Prostate gland (tissue), 2 donors: ENCODE measurements around the gene PLA2G4C. TPM values are rescaled to one million over a fixed set of nuclear protein-coding genes. Genes with fewer than 3 reads are reported as not detected.

Experiments used
- DNase-seq: peaks from one replicate; pipeline ENCODE4 v3.0.0-alpha.2; 2019; ENCODE audit warnings: low spot score
- H3K27ac ChIP-seq, 2 donors: fragments of 200-600 bp; sonication (generic); 2 replicates each; pipeline ENCODE4 v1.5.1; 2017 to 2019
- H3K27me3 ChIP-seq: fragments of 200-600 bp; sonication (generic); replicated peaks from 2 replicates; pipeline ENCODE4 v1.5.1; 2019; ENCODE audit not compliant: insufficient read depth
- H3K36me3 ChIP-seq, 2 donors: fragments of 200-600 bp; sonication (generic); 1 replicate in 1 of 2; 2 replicates in 1 of 2; pipeline versions ENCODE4 v1.5.1 to v1.8.1; 2017 to 2019
- H3K4me1 ChIP-seq: fragments of 200-600 bp; sonication (generic); replicated peaks from 2 replicates; pipeline ENCODE4 v1.5.1; 2019
- H3K4me3 ChIP-seq, 2 donors: fragments of 200-600 bp; sonication (generic); 2 replicates each; pipeline ENCODE4 v1.5.1; 2017 to 2019
- H3K9me3 ChIP-seq: fragments of 200-600 bp; sonication (generic); 2 replicates; pipeline ENCODE4 v1.5.1; 2017
- POLR2A ChIP-seq: fragments of 450-650 bp; IDR thresholded peaks from one replicate; pipeline ENCODE4 v1.6.1; 2016; ENCODE audit warnings: antibody characterized with exemption, mild to moderate bottlenecking
- POLR2AphosphoS5 ChIP-seq: sonication (generic); formaldehyde crosslinking; IDR thresholded peaks from one replicate; pipeline ENCODE4 v1.6.1; 2017; ENCODE audit warnings: antibody characterized with exemption
- WGBS: methylation state at CpG from one replicate; pipeline ENCODE4 v1.1.5; 2018; 5-methylcytosine and 5-hydroxymethylcytosine counted together
- intact Hi-C: fragments of 100-400 bp; cut with DNase I; formaldehyde crosslinking; loops from one replicate; pipeline ENCODE4 v1.14.2; 2022
- total RNA-seq, 2 donors: library from RNA; depleted of rRNA; stranded (reverse); fragments of >200 nt; gene quantifications; one replicate each; pipeline ENCODE4 v1.1.0, GENCODE V29; 2016
- TF ChIP-seq, protein P1 (sequence below), 4 experiments: fragments of 200-600 bp in 2 of 4; fragments of 450-650 bp in 2 of 4; sonication (generic) in 2 of 4; IDR thresholded peaks; 1 replicate in 3 of 4; 2 replicates in 1 of 4; pipeline ENCODE4 v1.5.1; 2016 to 2019; ENCODE audit warnings: antibody characterized with exemption in 4 of 4, mild to moderate bottlenecking in 2 of 4, moderate library complexity in 2 of 4

PLA2G4C gene
- total RNA-seq, 2 donors from 2014 or later: 11.0 to 27.3 TPM

DNA sequence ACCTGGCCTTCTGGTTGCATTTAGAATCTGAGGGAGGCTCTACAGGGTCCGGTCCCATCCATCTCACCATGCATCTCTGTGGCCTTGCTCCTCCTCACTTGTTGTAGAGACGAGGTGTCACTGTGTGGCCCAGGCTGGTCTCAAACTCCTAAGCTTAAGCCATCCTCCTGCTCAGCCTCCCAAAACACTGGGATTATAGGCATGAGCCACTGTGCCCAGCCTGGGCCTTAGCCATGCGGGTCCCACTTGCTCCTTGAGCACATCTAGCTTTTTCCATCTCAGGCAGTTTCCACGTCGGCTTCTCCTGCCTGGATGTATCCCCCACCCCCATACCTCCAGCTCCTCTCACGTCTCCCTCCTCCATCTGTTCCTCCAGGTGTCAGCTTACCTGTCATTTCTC is 106.4 kb downstream of the PLA2G4C start:
- no peaks in the 10 kb centered on the region for H3K36me3 ChIP-seq
- no peaks in the 10 kb centered on the region for H3K27me3 ChIP-seq
- H3K9me3 ChIP-seq: no peaks in the 10 kb centered on the region
- no peak for TF ChIP-seq POLR2AphosphoS5
- no peak for TF ChIP-seq POLR2A
- TF ChIP-seq, protein P1, sequence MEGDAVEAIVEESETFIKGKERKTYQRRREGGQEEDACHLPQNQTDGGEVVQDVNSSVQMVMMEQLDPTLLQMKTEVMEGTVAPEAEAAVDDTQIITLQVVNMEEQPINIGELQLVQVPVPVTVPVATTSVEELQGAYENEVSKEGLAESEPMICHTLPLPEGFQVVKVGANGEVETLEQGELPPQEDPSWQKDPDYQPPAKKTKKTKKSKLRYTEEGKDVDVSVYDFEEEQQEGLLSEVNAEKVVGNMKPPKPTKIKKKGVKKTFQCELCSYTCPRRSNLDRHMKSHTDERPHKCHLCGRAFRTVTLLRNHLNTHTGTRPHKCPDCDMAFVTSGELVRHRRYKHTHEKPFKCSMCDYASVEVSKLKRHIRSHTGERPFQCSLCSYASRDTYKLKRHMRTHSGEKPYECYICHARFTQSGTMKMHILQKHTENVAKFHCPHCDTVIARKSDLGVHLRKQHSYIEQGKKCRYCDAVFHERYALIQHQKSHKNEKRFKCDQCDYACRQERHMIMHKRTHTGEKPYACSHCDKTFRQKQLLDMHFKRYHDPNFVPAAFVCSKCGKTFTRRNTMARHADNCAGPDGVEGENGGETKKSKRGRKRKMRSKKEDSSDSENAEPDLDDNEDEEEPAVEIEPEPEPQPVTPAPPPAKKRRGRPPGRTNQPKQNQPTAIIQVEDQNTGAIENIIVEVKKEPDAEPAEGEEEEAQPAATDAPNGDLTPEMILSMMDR (IDR thresholded peaks at IDR 0.05): no peak
- 63% methylated on average over 6 of the region's 6 CpGs for WGBS
- no peak overlapping the region for H3K27ac ChIP-seq
- H3K4me1 ChIP-seq: no peaks in the 10 kb centered on the region
- intact Hi-C loops: no loop called here
- H3K4me3 ChIP-seq: no peak overlapping the region
- no peak for DNase-seq

DNA sequence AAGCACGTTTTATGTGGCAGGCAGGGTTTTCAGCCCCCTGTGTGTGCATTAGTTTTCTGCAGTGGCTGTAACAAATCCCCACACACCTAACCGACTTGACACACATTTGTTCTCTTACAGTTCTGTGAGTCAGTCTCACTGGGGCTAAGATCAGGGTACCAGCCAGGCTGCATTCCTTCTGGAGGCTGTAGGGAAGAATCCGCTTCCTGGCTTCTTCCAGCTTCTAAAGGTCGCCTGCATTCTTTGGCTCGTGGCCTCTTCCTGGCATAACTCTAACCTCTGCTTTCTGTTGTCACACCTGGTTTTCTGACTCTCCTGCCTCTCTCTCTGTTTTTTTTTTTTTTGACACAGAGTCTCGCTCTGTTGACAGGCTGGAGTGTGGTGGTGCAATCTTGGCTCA is 109.8 kb downstream of the PLA2G4C start:
- H3K4me3 ChIP-seq: no peak overlapping the region
- WGBS: 86% methylated on average over 6 of the region's 6 CpGs
- H3K9me3 ChIP-seq: no peaks in the 10 kb centered on the region
- no peaks in the 10 kb centered on the region for H3K27me3 ChIP-seq
- no peaks in the 10 kb centered on the region for H3K36me3 ChIP-seq
- intact Hi-C loops: no loop called here
- DNase-seq: no peak
- TF ChIP-seq POLR2A (no peak), POLR2AphosphoS5 (no peak)
- TF ChIP-seq, protein P1 (IDR thresholded peaks at IDR 0.05): no peak
- H3K4me1 ChIP-seq: no peaks in the 10 kb centered on the region
- no peak overlapping the region for H3K27ac ChIP-seq

DNA sequence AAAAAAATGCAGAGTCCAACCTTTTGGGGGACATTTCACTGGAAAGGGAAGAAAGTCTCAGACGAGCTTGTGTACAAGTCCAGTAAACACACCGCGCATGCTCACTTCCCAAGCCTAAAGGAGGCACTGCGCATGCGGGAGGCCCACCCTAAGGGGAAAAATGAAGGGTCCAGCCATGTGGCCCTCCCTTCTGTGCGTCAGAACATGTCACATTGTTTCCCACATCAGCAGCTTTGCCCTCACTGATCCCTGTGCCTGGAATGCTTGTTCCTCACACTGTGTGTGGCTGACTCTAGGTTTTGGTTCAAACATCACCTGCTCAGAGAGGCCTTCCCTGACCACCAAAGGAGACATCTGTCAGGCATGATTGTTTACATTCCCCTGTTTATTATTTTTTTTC is 111.8 kb downstream of the PLA2G4C start:
- H3K9me3 ChIP-seq: no peaks in the 10 kb centered on the region
- H3K4me3 ChIP-seq: no peak overlapping the region
- H3K4me1 ChIP-seq: no peaks in the 10 kb centered on the region
- H3K27ac ChIP-seq: no peak overlapping the region
- TF ChIP-seq POLR2AphosphoS5 (no peak), POLR2A (no peak)
- TF ChIP-seq, protein P1 (IDR thresholded peaks at IDR 0.05): no peak
- H3K36me3 ChIP-seq: no peaks in the 10 kb centered on the region
- H3K27me3 ChIP-seq: no peaks in the 10 kb centered on the region
- 91% methylated on average over 6 of the region's 6 CpGs for WGBS
- intact Hi-C loops: no loop called here
- no peak for DNase-seq

Other genes with a start within 250 kb of the PLA2G4C start
- gene SULT2A1, start 224.5 kb downstream of the PLA2G4C start, total RNA-seq: not detected
- not detected for gene BSPH1, start 118.6 kb downstream of the PLA2G4C start, total RNA-seq
- gene ELSPBP1, start 116.2 kb downstream of the PLA2G4C start, total RNA-seq: not detected
- gene CABP5, start 66.7 kb downstream of the PLA2G4C start, total RNA-seq: not detected
- 10 to 100 TPM; 30.6 to 58.7 TPM for gene LIG1, start 59.5 kb upstream of the PLA2G4C start, total RNA-seq
- gene ZSWIM9, start 59.9 kb upstream of the PLA2G4C start, total RNA-seq: 1 to 10 TPM; 4.1 to 7.2 TPM
- 10 to 100 TPM; 12.6 to 49.0 TPM for gene CARD8, start 145.1 kb upstream of the PLA2G4C start, total RNA-seq
- under 1 TPM; 0.23 to 0.74 TPM for gene ZNF114, start 159.3 kb upstream of the PLA2G4C start, total RNA-seq
- gene EMP3, start 214.7 kb upstream of the PLA2G4C start, total RNA-seq: 10 to 100 TPM in 1 of 2 donors, 1 to 10 TPM in 1; 5.9 to 38.6 TPM